GM04503 (cell line): ENCODE measurements around the gene PTPN14.

ENCODE experiments used
- DNase-seq: peaks from one replicate; pipeline ENCODE4 v3.0.0-alpha.2; 2012; ENCODE audit warnings: low read depth

The PTPN14 gene

GRCh38 chr1:214425716-214426425 lies 125.5 kb downstream of the PTPN14 start:
- DNase-seq = no peak

GRCh38 chr1:214425101-214425500 lies 126.3 kb downstream of the PTPN14 start:
- no peak for DNase-seq

GRCh38 chr1:214423045-214423444 lies 128.4 kb downstream of the PTPN14 start:
- DNase-seq = no peak

- DNase-seq = no peak
Measured at GRCh38 chr1:214422137-214422671, 129.2 kb downstream of the PTPN14 start.

- no peak for DNase-seq
Measured at GRCh38 chr1:214420833-214421232, 130.6 kb downstream of the PTPN14 start.

- DNase-seq = no peak
Measured at GRCh38 chr1:214420341-214420740, 131.1 kb downstream of the PTPN14 start.

GRCh38 chr1:214419650-214420049 lies 131.8 kb downstream of the PTPN14 start:
- DNase-seq = no peak

GRCh38 chr1:214418391-214418790 lies 133.0 kb downstream of the PTPN14 start:
- DNase-seq = no peak

- no peak for DNase-seq
Measured at GRCh38 chr1:214417545-214418210, 133.7 kb downstream of the PTPN14 start.

GRCh38 chr1:214416858-214417257 lies 134.5 kb downstream of the PTPN14 start:
- no peak for DNase-seq

- no peak for DNase-seq
Measured at GRCh38 chr1:214416417-214416816, 135.0 kb downstream of the PTPN14 start.

GRCh38 chr1:214415131-214415530 lies 136.3 kb downstream of the PTPN14 start:
- no peak for DNase-seq

- no peak for DNase-seq
Measured at GRCh38 chr1:214414691-214415090, 136.7 kb downstream of the PTPN14 start.

GRCh38 chr1:214413315-214413714 lies 138.1 kb downstream of the PTPN14 start:
- no peak for DNase-seq

- DNase-seq = no peak
Measured at GRCh38 chr1:214404571-214405213, 146.7 kb downstream of the PTPN14 start.

- no peak for DNase-seq
Measured at GRCh38 chr1:214404154-214404553, 147.2 kb downstream of the PTPN14 start.

GRCh38 chr1:214403431-214403830 lies 148.0 kb downstream of the PTPN14 start:
- DNase-seq = no peak

GRCh38 chr1:214402613-214403083 lies 148.8 kb downstream of the PTPN14 start:
- DNase-seq = no peak

- DNase-seq = no peak
Measured at GRCh38 chr1:214401666-214402065, 149.7 kb downstream of the PTPN14 start.

- no peak for DNase-seq
Measured at GRCh38 chr1:214400131-214400530, 151.3 kb downstream of the PTPN14 start.

- no peak for DNase-seq
Measured at GRCh38 chr1:214398490-214398889, 152.9 kb downstream of the PTPN14 start.

- DNase-seq = no peak
Measured at GRCh38 chr1:214397497-214397896, 153.9 kb downstream of the PTPN14 start.

- no peak for DNase-seq
Measured at GRCh38 chr1:214396330-214396729, 155.1 kb downstream of the PTPN14 start.
